ENCODE results near the gene TM9SF1.

- TF ChIP-seq CTCF (IDR thresholded peaks at IDR 0.05) (no peak), EZH2 (IDR thresholded peaks at IDR 0.05) (no peak)
These were observed 29.5 kb downstream of the TM9SF1 start for GRCh38 chr14:24165785-24166184.
